Naive B cell (primary cell): Measurements from ENCODE around the gene SLC5A5. TPM values are rescaled to one million over a fixed set of nuclear protein-coding genes. Genes with fewer than 3 reads are reported as not detected.

Experiments used
- ATAC-seq, 2 donors: fragments of 150-1000 bp; cut with Tn5 transposase; 2 replicates each; pipeline ENCODE4 v1.10.0; 2021; ENCODE audit warnings: low read depth in 2 of 2, mild to moderate bottlenecking in 2 of 2, moderate library complexity in 2 of 2
- DNase-seq: peaks from one replicate; pipeline ENCODE4 v3.0.0; 2022
- H3K27ac Mint-ChIP-seq, 6 donors: one replicate each; pipeline ENCODE4 v1.8.0; 2020 to 2022; ENCODE audit warnings: mild to moderate bottlenecking in 6 of 6, mixed read lengths in 6 of 6, moderate library complexity in 5 of 6, inconsistent platforms in 2 of 6
- H3K27me3 Mint-ChIP-seq, 3 donors: one replicate each; pipeline ENCODE4 v1.8.0; 2021 to 2022; ENCODE audit warnings: mixed read lengths in 3 of 3, mild to moderate bottlenecking in 1 of 3
- H3K36me3 Mint-ChIP-seq, 2 donors: one replicate each; pipeline ENCODE4 v1.8.0; 2020 to 2022; ENCODE audit warnings: mixed read lengths in 2 of 2, inconsistent platforms in 1 of 2, mild to moderate bottlenecking in 1 of 2
- H3K4me1 Mint-ChIP-seq, 3 donors: one replicate each; pipeline ENCODE4 v1.8.0; 2020 to 2022; ENCODE audit warnings: mixed read lengths in 3 of 3, inconsistent platforms in 1 of 3, mild to moderate bottlenecking in 1 of 3, moderate library complexity in 1 of 3
- H3K4me3 Mint-ChIP-seq, 8 donors: one replicate each; pipeline ENCODE4 v1.8.0; 2020 to 2022; ENCODE audit warnings: mild to moderate bottlenecking in 8 of 8, mixed read lengths in 8 of 8, moderate library complexity in 8 of 8, inconsistent platforms in 2 of 8
- H3K9me3 Mint-ChIP-seq, 7 donors: one replicate each; pipeline ENCODE4 v1.8.0; 2020 to 2022; ENCODE audit warnings: mixed read lengths in 7 of 7, mild to moderate bottlenecking in 5 of 7, inconsistent platforms in 2 of 7, moderate library complexity in 1 of 7
- polyA plus RNA-seq, 6 donors: library from polyadenylated mRNA; unstranded; fragments of 300-500 nt; fragmentation: Illumina TruSeq; gene quantifications; one replicate each; pipeline ENCODE4 v1.2.3, GENCODE V29; 2021; ENCODE audit warnings: low read depth in 6 of 6

The SLC5A5 gene
- polyA plus RNA-seq, 6 donors from 2014 or later: 0.07 to 0.80 (median 0.19) TPM; not detected in 1

DNA sequence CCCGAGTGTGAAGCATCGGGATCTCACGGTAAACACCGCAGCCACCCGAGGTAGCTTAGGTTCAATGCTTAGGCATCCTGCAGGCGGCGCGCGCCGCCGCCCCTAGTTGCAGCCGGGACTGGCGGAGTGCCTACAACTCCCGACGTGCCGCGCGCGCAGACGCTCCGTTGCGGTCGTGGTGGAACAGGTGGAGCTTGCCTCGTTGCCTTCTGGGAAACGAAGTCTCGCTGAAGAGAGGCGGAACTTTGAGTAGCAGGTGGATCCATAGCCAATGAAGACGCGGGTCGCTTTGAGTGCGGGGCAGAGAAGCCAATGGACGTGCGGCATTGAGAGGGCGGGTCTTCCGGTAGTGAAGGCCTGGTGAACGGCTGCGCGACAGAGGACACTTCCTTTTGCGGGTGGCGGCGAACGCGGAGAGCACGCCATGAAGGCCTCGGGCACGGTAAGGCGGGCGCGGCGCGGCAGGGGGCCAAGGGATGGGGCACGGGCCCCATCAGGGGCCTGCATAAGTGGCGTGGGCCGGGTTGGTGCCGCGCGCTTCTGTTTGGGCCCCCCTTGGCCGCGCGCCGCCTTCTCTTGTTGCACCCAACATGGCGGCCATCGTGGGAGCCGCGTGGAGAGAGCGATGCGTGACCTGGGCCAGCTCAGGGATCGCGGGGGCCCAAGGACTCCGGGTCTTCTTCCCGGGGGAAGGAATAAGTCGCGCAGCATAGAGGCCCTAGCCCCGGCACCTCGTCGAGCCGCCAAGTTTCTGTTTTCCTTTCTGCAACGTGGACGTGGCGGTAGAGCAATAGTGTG, 12.0 kb upstream of the SLC5A5 start, which contains the start of gene RPL18A:
TSS of gene RPL18A (plus strand) at position 378 of the 798 bp plus-strand sequence. CDS start at position 425, 47 bp downstream.
- Mint-ChIP-seq H3K9me3 (no peaks in the 10 kb centered on the region), H3K36me3 (peaks cover 0 to 14% of the 10 kb centered on the region in 2 donors), H3K4me1 (peaks cover 39 to 56% (median 46%) of the 10 kb centered on the region in 3 donors), H3K27me3 (peaks cover 0 to 4% (median 0%) of the 10 kb centered on the region in 3 donors), H3K27ac (peak within 1 kb of the TSS; percentile 95 to 100 (median 98)), H3K4me3 (peak within 1 kb of the TSS; percentile 95 to 100 (median 99))
- DNase-seq: peak; percentile 97
- ATAC-seq: peak; percentile 91 to 92

DNA sequence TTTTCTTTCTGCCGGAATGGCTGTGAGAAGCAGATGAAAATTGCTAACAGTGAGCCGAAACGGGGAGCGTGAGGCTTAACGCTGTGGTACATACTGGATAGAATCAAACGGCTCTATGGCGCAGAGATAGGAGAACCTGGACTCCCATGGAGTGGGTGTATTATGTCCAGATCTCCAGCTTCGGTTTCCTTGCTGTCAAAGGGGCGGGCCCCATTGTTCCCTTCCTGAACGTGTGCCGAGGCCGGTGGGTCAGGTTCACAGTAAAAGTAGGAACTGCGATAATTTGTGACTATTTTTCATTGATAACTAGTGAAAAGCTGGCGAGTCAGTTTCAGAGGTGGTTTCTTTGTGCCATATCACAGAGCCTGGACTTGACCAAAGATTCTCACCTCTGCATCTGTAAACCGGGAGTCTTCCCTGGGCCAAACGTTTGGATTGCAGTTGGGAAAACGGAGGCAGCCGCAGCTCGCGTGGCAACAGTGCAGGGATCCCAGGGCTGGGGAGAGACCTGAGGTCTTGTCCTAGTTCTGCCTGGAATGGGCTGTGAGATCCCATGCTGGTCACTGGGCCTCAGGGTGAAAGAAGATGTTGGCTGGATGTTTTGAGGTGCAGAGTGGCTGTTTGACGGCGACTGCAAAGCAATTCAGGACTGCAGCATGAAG, 11.3 kb upstream of the SLC5A5 start:
- H3K4me3 Mint-ChIP-seq: peak overlapping the region; percentile 95 to 100 (median 99)
- ATAC-seq: no peak
- peaks cover 36 to 53% (median 46%) of the 10 kb centered on the region in 3 donors for H3K4me1 Mint-ChIP-seq
- DNase-seq: no peak
- H3K9me3 Mint-ChIP-seq: no peaks in the 10 kb centered on the region
- H3K36me3 Mint-ChIP-seq: peaks cover 0 to 14% of the 10 kb centered on the region in 2 donors
- H3K27ac Mint-ChIP-seq: peak overlapping the region; percentile 86 to 100 (median 97)
- peaks cover 0 to 2% (median 0%) of the 10 kb centered on the region in 3 donors for H3K27me3 Mint-ChIP-seq

DNA sequence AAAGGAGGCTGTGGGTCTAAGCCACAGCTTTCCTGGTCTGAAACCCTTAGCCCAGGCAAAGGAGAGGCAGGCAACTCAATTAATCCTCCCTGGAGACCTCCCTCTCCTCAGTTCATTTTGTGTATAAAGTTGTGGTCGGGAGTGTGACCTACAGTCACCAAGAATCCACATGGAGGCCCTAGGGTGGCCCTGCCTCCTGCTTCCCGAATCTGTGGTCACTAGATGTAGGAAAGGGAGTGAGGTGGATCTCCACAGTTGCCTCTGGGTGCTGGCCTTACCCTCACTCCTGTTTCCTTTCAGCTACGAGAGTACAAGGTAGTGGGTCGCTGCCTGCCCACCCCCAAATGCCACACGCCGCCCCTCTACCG, 10.8 kb upstream of the SLC5A5 start:
- Mint-ChIP-seq H3K4me1 (peaks cover 33 to 50% (median 48%) of the 10 kb centered on the region in 3 donors), H3K36me3 (peaks cover 0 to 14% of the 10 kb centered on the region in 2 donors), H3K9me3 (no peaks in the 10 kb centered on the region), H3K27me3 (no peaks in the 10 kb centered on the region), H3K4me3 (peak overlapping the region; percentile 95 to 100 (median 99)), H3K27ac (peak overlapping the region; percentile 80 to 96 (median 92))
- ATAC-seq: no peak
- no peak for DNase-seq

DNA sequence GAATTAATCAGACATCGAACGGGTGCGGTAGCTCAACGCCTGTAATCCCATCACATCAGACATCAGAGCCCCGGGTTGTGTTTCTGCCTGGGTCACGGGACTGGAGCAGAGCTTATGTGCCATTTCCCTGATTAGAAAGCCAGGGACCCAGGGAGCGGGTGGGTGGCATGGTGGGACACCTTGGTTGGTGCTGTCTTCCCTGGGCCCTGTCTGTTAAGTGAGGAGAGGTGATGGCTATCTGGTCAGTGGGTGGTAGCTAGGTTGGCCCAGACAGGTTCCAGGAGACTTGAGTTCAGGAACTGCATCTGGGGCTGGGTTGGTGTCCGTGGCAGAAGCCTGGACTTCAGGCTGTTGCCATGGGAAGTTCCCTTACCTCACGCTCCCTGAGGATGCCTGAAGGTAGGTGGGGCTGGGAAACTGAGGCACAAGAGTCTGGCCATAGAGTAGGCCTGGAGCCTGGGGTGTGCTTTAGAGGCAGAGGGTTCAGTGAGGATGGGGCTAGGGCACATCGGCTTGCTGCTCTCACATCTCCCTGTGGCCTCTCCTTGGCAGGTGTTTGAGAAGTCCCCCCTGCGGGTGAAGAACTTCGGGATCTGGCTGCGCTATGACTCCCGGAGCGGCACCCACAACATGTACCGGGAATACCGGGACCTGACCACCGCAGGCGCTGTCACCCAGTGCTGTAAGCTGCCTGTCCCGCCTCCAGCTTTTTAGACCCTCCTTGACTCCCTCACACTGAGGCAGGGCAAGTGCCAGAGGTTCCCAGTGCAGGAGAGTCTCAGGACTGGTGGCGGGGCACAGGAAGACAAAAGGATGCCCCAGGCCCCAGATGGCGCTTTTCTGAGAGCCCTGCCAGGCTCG, 10.0 kb upstream of the SLC5A5 start:
- Mint-ChIP-seq H3K27ac (peak overlapping the region; percentile 33 to 96 (median 92)), H3K27me3 (no peaks in the 10 kb centered on the region), H3K4me3 (peak overlapping the region; percentile 95 to 100 (median 99)), H3K9me3 (no peaks in the 10 kb centered on the region), H3K36me3 (peaks cover 0 to 14% of the 10 kb centered on the region in 2 donors), H3K4me1 (peaks cover 37 to 52% (median 52%) of the 10 kb centered on the region in 3 donors)
- no peak for ATAC-seq
- DNase-seq: no peak

DNA sequence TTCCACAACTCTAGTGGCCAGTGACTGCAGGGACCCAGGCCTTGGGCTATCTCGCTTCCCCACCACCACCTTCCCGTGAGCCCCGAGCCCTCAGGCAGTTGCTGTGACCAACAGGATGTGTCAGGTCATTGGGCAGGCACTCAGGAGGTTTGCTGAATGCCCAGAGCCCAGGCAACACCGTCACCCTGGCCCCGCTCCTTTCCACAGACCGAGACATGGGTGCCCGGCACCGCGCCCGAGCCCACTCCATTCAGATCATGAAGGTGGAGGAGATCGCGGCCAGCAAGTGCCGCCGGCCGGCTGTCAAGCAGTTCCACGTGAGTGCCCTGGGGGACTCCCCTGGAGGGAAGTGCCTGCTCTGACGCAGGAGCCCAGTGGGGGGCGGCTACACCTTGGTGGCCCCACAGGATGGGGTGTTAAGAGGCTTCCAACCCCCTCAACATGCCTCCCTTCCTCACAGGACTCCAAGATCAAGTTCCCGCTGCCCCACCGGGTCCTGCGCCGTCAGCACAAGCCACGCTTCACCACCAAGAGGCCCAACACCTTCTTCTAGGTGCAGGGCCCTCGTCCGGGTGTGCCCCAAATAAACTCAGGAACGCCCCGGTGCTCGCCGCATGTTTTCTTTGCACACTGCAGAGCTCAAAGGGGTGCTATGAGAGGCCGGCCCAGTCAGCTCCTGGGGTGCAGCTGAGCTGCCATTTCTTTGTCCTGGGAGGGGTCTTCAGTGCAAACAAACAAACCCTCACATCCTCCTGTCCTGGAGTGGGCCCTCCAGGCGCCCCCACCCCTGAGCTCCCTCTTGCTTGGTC, 8.8 kb upstream of the SLC5A5 start:
- DNase-seq (peak; percentile 62), ATAC-seq (peak; percentile 8 to 17)
- peak overlapping the region; percentile 58 to 100 (median 80) for H3K4me3 Mint-ChIP-seq
- H3K27me3 Mint-ChIP-seq: no peaks in the 10 kb centered on the region
- peaks cover 0 to 14% of the 10 kb centered on the region in 2 donors for H3K36me3 Mint-ChIP-seq
- H3K4me1 Mint-ChIP-seq: peaks cover 37 to 52% (median 52%) of the 10 kb centered on the region in 3 donors
- H3K27ac Mint-ChIP-seq: peak overlapping the region; percentile 60 to 96 (median 90)
- H3K9me3 Mint-ChIP-seq: no peaks in the 10 kb centered on the region

DNA sequence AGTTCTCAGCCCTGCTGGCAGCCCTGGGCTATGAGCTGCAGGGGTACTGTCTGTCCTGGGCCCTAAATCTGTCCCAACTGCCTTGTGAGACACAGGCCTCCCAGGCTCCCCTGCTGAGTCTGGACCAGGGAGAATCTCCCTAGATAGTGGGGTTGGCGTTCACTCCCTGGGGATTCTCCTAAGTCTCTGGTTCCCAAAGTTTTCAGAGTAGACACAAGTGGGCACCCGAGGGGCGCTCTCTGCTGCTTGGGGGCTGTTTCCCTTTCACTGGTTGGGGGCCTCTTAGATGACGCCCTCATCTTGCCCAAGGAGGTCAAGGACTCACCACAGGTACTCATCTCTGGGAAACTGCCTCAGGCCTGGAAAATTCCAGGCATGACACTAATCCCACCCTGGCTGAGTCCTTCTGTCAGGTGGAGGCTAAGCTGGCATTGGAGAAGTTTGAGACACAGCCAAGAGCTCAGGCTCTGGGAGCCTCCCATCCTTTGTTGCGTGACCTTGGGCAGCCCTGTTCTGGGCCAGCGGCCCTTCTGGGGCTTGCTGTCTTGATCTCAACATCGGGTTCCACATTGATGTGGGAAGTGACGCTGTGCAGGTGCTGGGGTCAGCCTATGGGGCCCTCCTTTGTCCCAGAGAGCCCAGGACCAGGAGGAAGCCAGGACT, 8.1 kb upstream of the SLC5A5 start:
- no peak for DNase-seq
- Mint-ChIP-seq H3K9me3 (no peaks in the 10 kb centered on the region), H3K27me3 (no peaks in the 10 kb centered on the region), H3K27ac (peak overlapping the region; percentile 21 to 96 (median 70)), H3K4me3 (peak overlapping the region in 7 of 8 donors; percentile 9 to 95 (median 30)), H3K36me3 (peaks cover 0 to 14% of the 10 kb centered on the region in 2 donors), H3K4me1 (peaks cover 37 to 52% (median 52%) of the 10 kb centered on the region in 3 donors)
- ATAC-seq: no peak

DNA sequence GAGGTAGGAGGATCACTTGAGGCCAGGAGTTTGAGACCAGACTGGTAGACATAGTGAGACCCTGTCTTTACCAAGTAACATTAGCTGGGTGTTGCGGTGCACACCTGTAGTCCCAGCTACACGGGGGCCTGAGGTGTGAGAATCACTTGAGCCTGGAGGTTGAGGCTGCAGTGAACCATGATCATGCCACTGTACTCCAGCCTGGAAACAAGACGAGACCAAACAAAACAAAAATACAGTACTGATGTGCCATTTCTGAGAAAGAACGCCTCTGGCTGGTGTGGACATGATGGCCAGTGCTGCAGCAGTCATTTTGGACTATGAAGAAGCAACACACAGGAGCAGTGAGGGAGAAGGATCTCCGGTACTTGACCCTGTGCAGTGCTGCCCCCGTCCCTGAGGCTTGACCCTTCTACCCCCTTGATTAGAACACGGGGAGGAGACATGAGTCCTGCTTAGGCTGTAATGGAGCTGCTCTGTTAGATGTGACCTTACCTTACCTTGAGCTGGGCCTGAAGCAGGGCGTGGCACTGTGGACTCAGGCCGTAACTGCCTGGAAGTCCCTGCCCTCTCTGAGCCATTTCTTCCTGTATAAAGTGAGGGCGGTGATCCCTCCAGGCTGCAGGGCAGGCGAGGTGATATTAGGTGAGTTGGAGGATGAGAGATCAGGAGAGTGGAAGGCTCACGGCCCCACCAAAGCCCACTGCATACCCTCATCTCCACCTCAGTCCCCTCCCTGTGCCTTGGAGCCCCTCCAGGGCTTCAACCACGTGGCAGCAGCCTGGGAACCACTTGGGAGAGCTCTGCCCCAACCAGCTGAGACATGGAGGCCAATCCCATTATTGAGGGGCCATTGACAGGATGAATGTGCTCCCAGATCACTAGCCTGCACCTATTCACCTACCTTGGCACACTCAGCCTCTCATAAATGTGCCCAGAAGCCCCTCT, 6.1 kb upstream of the SLC5A5 start:
- ATAC-seq (no peak), DNase-seq (no peak)
- Mint-ChIP-seq H3K27ac (peak overlapping the region in 5 of 6 donors; percentile 56 to 86 (median 82)), H3K27me3 (peaks cover 0 to 5% (median 0%) of the 10 kb centered on the region in 3 donors), H3K36me3 (peaks cover 0 to 7% of the 10 kb centered on the region in 2 donors), H3K9me3 (no peaks in the 10 kb centered on the region), H3K4me3 (peak overlapping the region in 1 of 8 donors; percentile 64), H3K4me1 (peaks cover 22 to 36% (median 36%) of the 10 kb centered on the region in 3 donors)

DNA sequence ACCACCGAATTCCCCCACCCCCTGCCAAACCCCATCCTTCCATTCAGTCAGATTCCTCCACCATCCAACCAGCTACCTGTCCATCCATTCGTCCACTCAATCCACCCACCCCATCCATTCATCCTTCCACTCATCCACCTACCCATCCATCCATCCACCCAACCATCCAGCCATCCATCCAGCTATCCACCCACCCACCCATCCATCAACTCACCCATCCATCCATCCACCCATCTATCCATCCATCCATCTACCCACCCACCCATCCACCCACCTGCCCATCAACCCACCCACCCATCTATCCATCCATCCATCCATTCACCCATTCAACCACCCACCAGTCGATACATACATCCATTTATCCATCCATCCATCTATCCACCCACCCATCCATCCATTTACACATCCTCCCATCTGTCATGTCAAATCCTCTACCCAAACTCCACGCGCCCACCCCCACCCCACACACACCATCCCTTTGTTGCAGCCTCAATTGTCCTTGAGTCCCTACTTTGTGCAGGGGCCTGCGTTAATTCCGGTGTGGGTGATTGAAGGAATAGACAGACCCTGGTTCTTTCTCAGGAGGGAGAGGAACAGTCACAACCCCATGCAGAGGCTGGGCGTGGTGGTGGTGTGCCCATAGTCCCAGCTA, 5.3 kb upstream of the SLC5A5 start:
- ATAC-seq (no peak), DNase-seq (no peak)
- no peaks in the 10 kb centered on the region for H3K9me3 Mint-ChIP-seq
- peaks cover 14 to 32% (median 28%) of the 10 kb centered on the region in 3 donors for H3K4me1 Mint-ChIP-seq
- peaks cover 0 to 11% (median under 1%) of the 10 kb centered on the region in 3 donors for H3K27me3 Mint-ChIP-seq
- peak overlapping the region in 1 of 8 donors; percentile 12 for H3K4me3 Mint-ChIP-seq
- peaks cover 0 to 7% of the 10 kb centered on the region in 2 donors for H3K36me3 Mint-ChIP-seq
- H3K27ac Mint-ChIP-seq: peak overlapping the region in 1 of 6 donors; percentile 19

DNA sequence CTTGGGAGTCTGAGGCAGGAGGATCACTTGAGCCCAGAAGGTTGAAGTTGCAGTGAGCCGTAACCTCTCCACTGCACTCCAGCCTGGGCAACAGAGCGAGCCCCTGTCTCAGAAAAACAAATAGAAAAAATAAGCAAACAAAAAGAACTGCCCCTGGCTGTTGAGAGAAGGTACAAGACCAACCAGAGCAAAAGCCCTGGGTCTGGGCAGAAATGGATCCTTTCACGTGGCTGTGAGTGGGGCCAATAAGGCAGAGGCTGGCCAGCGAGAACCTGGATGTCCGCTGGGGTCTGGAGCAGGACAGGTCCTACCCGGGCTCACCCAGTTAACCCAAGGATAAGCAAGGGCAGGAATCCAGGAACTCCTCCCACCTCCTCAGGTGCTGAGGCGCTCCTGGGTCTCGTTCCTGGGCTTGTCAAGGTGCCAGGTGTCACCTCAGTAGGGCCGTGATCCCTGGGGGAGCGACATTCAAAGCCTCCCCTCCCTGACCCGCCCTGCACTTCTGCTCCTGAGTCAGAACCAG, 4.7 kb upstream of the SLC5A5 start:
- Mint-ChIP-seq H3K4me1 (peaks cover 13 to 29% (median 28%) of the 10 kb centered on the region in 3 donors), H3K4me3 (peak overlapping the region in 1 of 8 donors; percentile 12), H3K27me3 (peaks cover 0 to 16% (median 6%) of the 10 kb centered on the region in 3 donors), H3K9me3 (no peaks in the 10 kb centered on the region), H3K27ac (no peak overlapping the region), H3K36me3 (peaks cover 0 to 7% of the 10 kb centered on the region in 2 donors)
- DNase-seq: no peak
- ATAC-seq: no peak

DNA sequence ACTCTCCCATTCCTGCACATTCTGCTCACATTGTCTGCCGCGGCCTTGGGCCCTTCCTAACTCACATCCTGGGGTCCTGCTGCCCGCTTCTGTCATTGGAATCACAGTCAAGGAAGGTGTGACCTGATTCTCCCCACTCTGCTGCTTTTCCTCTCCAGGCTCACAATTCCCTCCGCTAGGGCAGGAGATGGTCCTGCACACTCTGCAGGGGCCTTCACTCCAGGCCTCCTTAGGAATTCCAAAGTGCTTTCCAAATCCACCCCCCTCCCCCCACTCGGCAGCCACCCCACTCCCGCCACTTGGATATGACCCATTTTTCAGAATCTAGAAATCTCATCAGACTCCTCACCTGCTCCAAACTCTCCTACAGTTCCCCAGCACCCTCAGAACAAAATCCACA, 3.1 kb upstream of the SLC5A5 start:
- Mint-ChIP-seq H3K9me3 (no peaks in the 10 kb centered on the region), H3K27ac (no peak overlapping the region), H3K4me3 (peak overlapping the region in 1 of 8 donors; percentile 15), H3K4me1 (peaks cover 15 to 30% (median 22%) of the 10 kb centered on the region in 3 donors), H3K36me3 (no peaks in the 10 kb centered on the region), H3K27me3 (peaks cover 0 to 22% (median 7%) of the 10 kb centered on the region in 3 donors)
- ATAC-seq: no peak
- DNase-seq: no peak
